SK-N-SH (cell line): ENCODE results near the gene EYA3. TPM values are rescaled to one million over a fixed set of nuclear protein-coding genes. Genes with fewer than 3 reads are reported as not detected.

Source experiments
- CTCF ChIA-PET: fragments of 300-600, 350-600 bp; formaldehyde crosslinking; extraction: SDS; loops from one replicate; lab custom pipeline; 2021; lab: Yijun Ruan, JAX
- POLR2A ChIA-PET: fragments of 350-600 bp; sonication (Branson Sonifier 250); formaldehyde crosslinking; extraction: SDS; loops from one replicate; lab custom pipeline; 2020; ENCODE audit warnings: antibody characterized with exemption, inconsistent platforms; lab: Yijun Ruan, JAX
- DNase-seq: peaks from one replicate; pipeline ENCODE4 v3.0.0; 2012
- H2AFZ ChIP-seq: fragments of 200-600 bp; sonication (generic); 2 replicates; pipeline ENCODE4 v1.8.1; 2016; ENCODE audit warnings: antibody characterized with exemption, mild to moderate bottlenecking, low read depth
- H3F3A ChIP-seq: fragments of 200-600 bp; sonication (generic); replicated peaks from 2 replicates; pipeline ENCODE3; 2016; ENCODE audit warnings: antibody characterized with exemption, mild to moderate bottlenecking; ENCODE audit not compliant: insufficient read depth
- H3K27ac ChIP-seq, 2 experiments: fragments of 200-500 bp in 1 of 2; fragments of 200-600 bp in 1 of 2; sonication (Bioruptor generic) in 1 of 2; sonication (generic), shearing (Covaris generic) in 1 of 2; 2 replicates each; pipeline versions ENCODE4 v1.5.1 to v1.6.1; 2014 to 2016; ENCODE audit warnings: low read depth in 2 of 2, inconsistent platforms in 1 of 2, low read length in 1 of 2, mild to moderate bottlenecking in 1 of 2, mixed read lengths in 1 of 2
- H3K27me3 ChIP-seq: fragments of 200-600 bp; sonication (generic), shearing (Covaris generic); 2 replicates; pipeline ENCODE4 v1.6.1; 2016; ENCODE audit warnings: mixed run types; ENCODE audit not compliant: insufficient read depth
- H3K36me3 ChIP-seq, 2 experiments: fragments of 200-500 bp in 1 of 2; fragments of 200-600 bp in 1 of 2; sonication (Bioruptor generic) in 1 of 2; sonication (generic) in 1 of 2; replicated peaks in 1 of 2; 2 replicates each; pipeline versions ENCODE3 to v1.5.1; 2014 to 2016; ENCODE audit warnings: low read length in 1 of 2, mild to moderate bottlenecking in 1 of 2; ENCODE audit not compliant: insufficient read depth in 2 of 2, control insufficient read depth in 1 of 2
- H3K4me1 ChIP-seq, 2 experiments: fragments of 200-500 bp in 1 of 2; fragments of 200-600 bp in 1 of 2; sonication (Bioruptor generic) in 1 of 2; sonication (generic), shearing (Covaris generic) in 1 of 2; 2 replicates each; pipeline versions ENCODE4 v1.5.1 to v1.6.1; 2014 to 2016; ENCODE audit warnings: low read depth in 1 of 2, low read length in 1 of 2, mixed run types in 1 of 2; ENCODE audit not compliant: insufficient read depth in 2 of 2, control insufficient read depth in 1 of 2
- H3K4me2 ChIP-seq: fragments of 200-600 bp; sonication (generic), shearing (Covaris generic); 2 replicates; pipeline ENCODE4 v1.6.1; 2017; ENCODE audit warnings: mixed run types
- H3K4me3 ChIP-seq, 2 experiments: fragments of 200-500 bp in 1 of 2; fragments of 200-600 bp in 1 of 2; sonication (Bioruptor generic) in 1 of 2; sonication (generic), shearing (Covaris generic) in 1 of 2; 2 replicates each; pipeline versions ENCODE4 v1.5.1 to v1.8.1; 2014 to 2016; ENCODE audit warnings: low read depth in 2 of 2, inconsistent platforms in 1 of 2, low read length in 1 of 2, mild to moderate bottlenecking in 1 of 2, mixed read lengths in 1 of 2, moderate library complexity in 1 of 2
- H3K79me2 ChIP-seq: fragments of 200-600 bp; sonication (generic); 2 replicates; pipeline ENCODE4 v1.8.1; 2017; ENCODE audit warnings: mild to moderate bottlenecking; ENCODE audit not compliant: insufficient read depth
- H3K9ac ChIP-seq: fragments of 200-600 bp; sonication (generic); 2 replicates; pipeline ENCODE4 v1.6.1; 2017; ENCODE audit warnings: mixed run types
- H3K9me2 ChIP-seq: fragments of 200-600 bp; sonication (generic); 2 replicates; pipeline ENCODE4 v1.6.1; 2017; ENCODE audit warnings: mixed run types
- H3K9me3 ChIP-seq: fragments of 200-600 bp; sonication (generic); 2 replicates; pipeline ENCODE4 v1.6.1; 2017; ENCODE audit warnings: mixed run types, mild to moderate bottlenecking, moderate library complexity
- H4K20me1 ChIP-seq: fragments of 200-600 bp; sonication (generic); 2 replicates; pipeline ENCODE4 v1.6.1; 2017; ENCODE audit warnings: mild to moderate bottlenecking, mixed run types; ENCODE audit not compliant: insufficient read depth
- ELF1 ChIP-seq: IDR thresholded peaks from 2 replicates; pipeline ENCODE4 v1.4.0; 2012
- FOSL2 ChIP-seq: IDR thresholded peaks from 2 replicates; pipeline ENCODE4 v1.4.0; 2012; ENCODE audit warnings: low read depth, mild to moderate bottlenecking, moderate library complexity, borderline replicate concordance
- GABPA ChIP-seq: IDR thresholded peaks from 2 replicates; pipeline ENCODE4 v1.4.0; 2012; ENCODE audit warnings: low read depth, mild to moderate bottlenecking
- GATA2 ChIP-seq: sonication (generic); formaldehyde crosslinking; IDR thresholded peaks from 2 replicates; pipeline ENCODE4 v1.5.0; 2020; ENCODE audit warnings: mild to moderate bottlenecking, missing genetic modification reagents
- NRF1 ChIP-seq: IDR thresholded peaks from 2 replicates; pipeline ENCODE4 v1.6.1; 2012; ENCODE audit warnings: low read depth, mild to moderate bottlenecking, low read length
- PBX3 ChIP-seq: IDR thresholded peaks from 2 replicates; pipeline ENCODE4; 2012
- RCOR1 ChIP-seq: fragments of 150-350 bp; IDR thresholded peaks from 2 replicates; pipeline ENCODE4 v1.6.1; 2017; ENCODE audit warnings: antibody characterized with exemption, low read length
- TAF1 ChIP-seq: IDR thresholded peaks from 2 replicates; pipeline ENCODE4 v1.6.1; 2012; ENCODE audit warnings: low read depth, mild to moderate bottlenecking, low read length, moderate library complexity, borderline replicate concordance
- TCF12 ChIP-seq: IDR thresholded peaks from 2 replicates; pipeline ENCODE4 v1.4.0; 2012
- TEAD4 ChIP-seq: IDR thresholded peaks from 2 replicates; pipeline ENCODE4 v1.4.0; 2012; ENCODE audit warnings: mild to moderate bottlenecking, borderline replicate concordance; ENCODE audit not compliant: insufficient read depth
- USF2 ChIP-seq: fragments of 150-350 bp; IDR thresholded peaks from 2 replicates; pipeline ENCODE4 v1.6.1; 2017; ENCODE audit warnings: antibody characterized with exemption, low read length, low read depth, borderline replicate concordance
- WGBS: methylation state at CpG from one replicate; pipeline ENCODE4 v1.1.6; 2017; ENCODE audit warnings: low lambda C conversion rate; 5-methylcytosine and 5-hydroxymethylcytosine counted together
- polyA plus RNA-seq, 3 experiments: library from polyadenylated mRNA; depleted of rRNA; stranded (reverse); fragments of >200 nt; gene quantifications; 2 replicates each; pipeline ENCODE4 v1.2.3, GENCODE V29; 2012
- TF ChIP-seq, protein P1 (sequence below): IDR thresholded peaks from 2 replicates; pipeline ENCODE4 v1.4.0; 2012; ENCODE audit warnings: low read depth
- TF ChIP-seq, protein P2 (sequence below): IDR thresholded peaks from 2 replicates; pipeline ENCODE4 v1.4.0; 2012; ENCODE audit warnings: low read depth, borderline replicate concordance

EYA3 gene
- polyA plus RNA-seq, 1 of the 3 experiments (the other 2 are of a cell fraction): 6.5 TPM

GRCh38 chr1:27937524-27937836 is 150.9 kb downstream of the EYA3 start:
- H3K4me3 ChIP-seq: no peak overlapping the region
- ChIA-PET CTCF (interaction anchor here (0.5 to 0.6 kb wide), 2 partner anchors 11 to 471 kb away, joined by 3 to 4 read pairs; no protein-coding TSS in a partner anchor), POLR2A (no interaction called here)
- no peak overlapping the region for H3K4me2 ChIP-seq
- no peaks in the 10 kb centered on the region for H3K79me2 ChIP-seq
- 73% methylated on average over 1 of the region's 1 CpG for WGBS
- H3K27ac ChIP-seq: no peak overlapping the region
- no peaks in the 10 kb centered on the region for H3K27me3 ChIP-seq
- DNase-seq: no peak
- H2AFZ ChIP-seq: no peak overlapping the region
- H3F3A ChIP-seq: no peaks in the 10 kb centered on the region
- H3K4me1 ChIP-seq: peaks cover 0 to 20% of the 10 kb centered on the region in 2 experiments; a peak in 1 of 4 replicates
- H3K36me3 ChIP-seq: no peaks in the 10 kb centered on the region
- TF ChIP-seq GATA2 (CRISPR knock-in tag) (no peak), PBX3 (no peak), TEAD4 (no peak), RCOR1 (no peak), TAF1 (no peak), ELF1 (no peak)
- TF ChIP-seq, protein P1, sequence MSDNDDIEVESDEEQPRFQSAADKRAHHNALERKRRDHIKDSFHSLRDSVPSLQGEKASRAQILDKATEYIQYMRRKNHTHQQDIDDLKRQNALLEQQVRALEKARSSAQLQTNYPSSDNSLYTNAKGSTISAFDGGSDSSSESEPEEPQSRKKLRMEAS: no peak
- H4K20me1 ChIP-seq: no peaks in the 10 kb centered on the region
- H3K9me3 ChIP-seq: no peaks in the 10 kb centered on the region
- no peak overlapping the region for H3K9ac ChIP-seq
- H3K9me2 ChIP-seq: no peaks in the 10 kb centered on the region

DNA sequence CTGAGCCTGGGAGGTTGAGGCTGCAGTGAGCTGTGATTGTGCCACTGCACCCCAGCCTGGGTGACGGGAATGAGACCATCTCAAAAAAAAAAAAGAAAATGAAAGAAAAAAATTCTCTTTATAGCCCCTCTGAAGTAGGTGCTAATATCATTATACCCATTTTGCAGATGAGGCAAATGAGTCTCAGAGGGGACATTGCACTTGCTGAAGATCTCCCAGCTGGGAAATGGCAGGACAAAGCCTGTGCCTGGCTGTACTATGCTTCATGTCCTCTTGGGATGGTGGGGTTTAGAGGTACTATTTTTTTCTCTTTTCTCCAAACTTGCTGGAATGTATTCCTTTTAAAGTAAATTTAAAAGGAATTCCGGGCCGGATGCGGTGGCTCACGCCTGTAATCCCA is 152.0 kb downstream of the EYA3 start:
- Histone ChIP-seq H3K27ac (no peak overlapping the region), H3K9me3 (no peaks in the 10 kb centered on the region), H3K79me2 (no peaks in the 10 kb centered on the region), H3K4me3 (no peak overlapping the region), H3K9ac (no peak overlapping the region), H3K4me1 (peaks cover 0 to 19% of the 10 kb centered on the region in 2 experiments; a peak in 1 of 4 replicates), H4K20me1 (no peaks in the 10 kb centered on the region), H3K4me2 (no peak overlapping the region), H3K27me3 (no peaks in the 10 kb centered on the region), H3K36me3 (no peaks in the 10 kb centered on the region), H3F3A (no peaks in the 10 kb centered on the region), H2AFZ (no peak overlapping the region), H3K9me2 (no peaks in the 10 kb centered on the region)
- POLR2A ChIA-PET: no interaction called here
- CTCF ChIA-PET: no interaction called here
- TF ChIP-seq, protein P2, sequence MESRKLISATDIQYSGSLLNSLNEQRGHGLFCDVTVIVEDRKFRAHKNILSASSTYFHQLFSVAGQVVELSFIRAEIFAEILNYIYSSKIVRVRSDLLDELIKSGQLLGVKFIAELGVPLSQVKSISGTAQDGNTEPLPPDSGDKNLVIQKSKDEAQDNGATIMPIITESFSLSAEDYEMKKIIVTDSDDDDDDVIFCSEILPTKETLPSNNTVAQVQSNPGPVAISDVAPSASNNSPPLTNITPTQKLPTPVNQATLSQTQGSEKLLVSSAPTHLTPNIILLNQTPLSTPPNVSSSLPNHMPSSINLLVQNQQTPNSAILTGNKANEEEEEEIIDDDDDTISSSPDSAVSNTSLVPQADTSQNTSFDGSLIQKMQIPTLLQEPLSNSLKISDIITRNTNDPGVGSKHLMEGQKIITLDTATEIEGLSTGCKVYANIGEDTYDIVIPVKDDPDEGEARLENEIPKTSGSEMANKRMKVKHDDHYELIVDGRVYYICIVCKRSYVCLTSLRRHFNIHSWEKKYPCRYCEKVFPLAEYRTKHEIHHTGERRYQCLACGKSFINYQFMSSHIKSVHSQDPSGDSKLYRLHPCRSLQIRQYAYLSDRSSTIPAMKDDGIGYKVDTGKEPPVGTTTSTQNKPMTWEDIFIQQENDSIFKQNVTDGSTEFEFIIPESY: no peak
- TF ChIP-seq NRF1 (no peak), RCOR1 (no peak), FOSL2 (no peak), USF2 (no peak), TCF12 (no peak), GATA2 (CRISPR knock-in tag) (no peak), GABPA (no peak), ELF1 (no peak)
- 89% methylated on average over 5 of the region's 5 CpGs for WGBS
- no peak for DNase-seq
